Kidney (tissue), 22 donors: ENCODE results near the gene BCAN. TPM values are rescaled to one million over a fixed set of nuclear protein-coding genes. Genes with fewer than 3 reads are reported as not detected.

Experiments
- DNase-seq, 5 donors: peaks; one replicate each; pipeline ENCODE4 v3.0.0-alpha.2; 2013 to 2020
- FAIRE-seq: peaks from 2 replicates; lab custom pipeline; 2012; peaks lifted over from hg19 to GRCh38; lab: Jason Lieb, UNC
- H3K27ac ChIP-seq, 2 donors: one replicate each; pipeline ENCODE4 v1.7.0; 2013; ENCODE audit warnings: low read depth in 2 of 2, low read length in 2 of 2, inconsistent platforms in 1 of 2
- H3K27me3 ChIP-seq: one replicate; pipeline ENCODE4 v1.7.1; 2013; ENCODE audit warnings: low read length, inconsistent platforms; ENCODE audit not compliant: control insufficient read depth, insufficient read depth
- H3K36me3 ChIP-seq, 3 donors: one replicate each; pipeline versions ENCODE4 v1.7.0 to v1.7.1; 2013; ENCODE audit warnings: low read length in 3 of 3, control low read depth in 1 of 3, inconsistent platforms in 1 of 3; ENCODE audit not compliant: insufficient read depth in 3 of 3, control insufficient read depth in 2 of 3
- H3K4me1 ChIP-seq, 3 donors: one replicate each; pipeline versions ENCODE4 v1.7.0 to v1.7.1; 2013; ENCODE audit warnings: low read length in 3 of 3, inconsistent platforms in 1 of 3, low read depth in 1 of 3; ENCODE audit not compliant: control insufficient read depth in 2 of 3, insufficient read depth in 2 of 3
- H3K4me3 ChIP-seq, 3 donors: one replicate each; pipeline versions ENCODE4 v1.7.0 to v1.8.1; 2013; ENCODE audit warnings: low read length in 3 of 3, control low read depth in 1 of 3, inconsistent platforms in 1 of 3
- H3K9ac ChIP-seq, 3 donors: one replicate each; pipeline versions ENCODE4 v1.7.0 to v1.7.1; 2013; ENCODE audit warnings: low read length in 3 of 3, control low read depth in 1 of 3, inconsistent platforms in 1 of 3
- H3K9me3 ChIP-seq, 3 donors: one replicate each; pipeline versions ENCODE4 v1.7.0 to v1.7.1; 2013; ENCODE audit warnings: low read length in 3 of 3, control low read depth in 1 of 3, inconsistent platforms in 1 of 3; ENCODE audit not compliant: control insufficient read depth in 2 of 3, insufficient read depth in 1 of 3
- intact Hi-C: fragments of 100-400 bp; cut with DNase I; formaldehyde crosslinking; loops from one replicate; pipeline ENCODE4 v1.11.1; 2022
- long read RNA-seq, 10 donors: library from polyadenylated mRNA in 1 of 10; unstranded in 1 of 10; transcript quantifications; one replicate each; pipeline ENCODE4 v2.0.0 and lab custom pipeline, GENCODE V29; 2021 to 2026
- polyA plus RNA-seq: library from polyadenylated mRNA; stranded (reverse); fragments of 350-450 nt; fragmentation: Illumina TruSeq; extraction: RNeasy Lipid Tissue Mini Kit (QIAGEN cat#74804); gene quantifications from one replicate; pipeline ENCODE4 v1.2.3, GENCODE V29; 2014; ENCODE audit warnings: low read depth, low replicate concordance; ENCODE audit not compliant: insufficient read depth
- total RNA-seq: library from RNA; stranded (reverse); fragmentation: NEBNext Ultra II Directional; extraction: Animal tissue kit (Norgen Biotek cat#: 25700); gene quantifications from one replicate; pipeline ENCODE4 v1.2.1, GENCODE V29; 2021
- TF ChIP-seq, protein P1 (sequence below): IDR thresholded peaks from 3 replicates; pipeline ENCODE4 v1.5.1; 2012; ENCODE audit warnings: mild to moderate bottlenecking, moderate library complexity, borderline replicate concordance; ENCODE audit not compliant: insufficient read depth; ENCODE audit errors: extremely low read depth
- donor health status: control.
- donor health status: control.
- donor health status: control.
- donor health status: control.
- donor health status: control.
- donor health status: DM: yes; HTN: yes; CAD: no.
- donor health status: Normal renal cell carcinoma (clear cell type).

Gene BCAN, protein sequence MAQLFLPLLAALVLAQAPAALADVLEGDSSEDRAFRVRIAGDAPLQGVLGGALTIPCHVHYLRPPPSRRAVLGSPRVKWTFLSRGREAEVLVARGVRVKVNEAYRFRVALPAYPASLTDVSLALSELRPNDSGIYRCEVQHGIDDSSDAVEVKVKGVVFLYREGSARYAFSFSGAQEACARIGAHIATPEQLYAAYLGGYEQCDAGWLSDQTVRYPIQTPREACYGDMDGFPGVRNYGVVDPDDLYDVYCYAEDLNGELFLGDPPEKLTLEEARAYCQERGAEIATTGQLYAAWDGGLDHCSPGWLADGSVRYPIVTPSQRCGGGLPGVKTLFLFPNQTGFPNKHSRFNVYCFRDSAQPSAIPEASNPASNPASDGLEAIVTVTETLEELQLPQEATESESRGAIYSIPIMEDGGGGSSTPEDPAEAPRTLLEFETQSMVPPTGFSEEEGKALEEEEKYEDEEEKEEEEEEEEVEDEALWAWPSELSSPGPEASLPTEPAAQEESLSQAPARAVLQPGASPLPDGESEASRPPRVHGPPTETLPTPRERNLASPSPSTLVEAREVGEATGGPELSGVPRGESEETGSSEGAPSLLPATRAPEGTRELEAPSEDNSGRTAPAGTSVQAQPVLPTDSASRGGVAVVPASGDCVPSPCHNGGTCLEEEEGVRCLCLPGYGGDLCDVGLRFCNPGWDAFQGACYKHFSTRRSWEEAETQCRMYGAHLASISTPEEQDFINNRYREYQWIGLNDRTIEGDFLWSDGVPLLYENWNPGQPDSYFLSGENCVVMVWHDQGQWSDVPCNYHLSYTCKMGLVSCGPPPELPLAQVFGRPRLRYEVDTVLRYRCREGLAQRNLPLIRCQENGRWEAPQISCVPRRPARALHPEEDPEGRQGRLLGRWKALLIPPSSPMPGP
- total RNA-seq: 0.19 TPM
- 0.45 TPM for polyA plus RNA-seq
- long read RNA-seq, donor 1, partial matches to known transcripts: 64 of 142 reads
- long read RNA-seq, donor 1, other reads (novel, unspliced or antisense): 78 of 142 reads
- long read RNA-seq, donor 2: 0 reads
- long read RNA-seq, donor 3: 0 reads
- long read RNA-seq, donor 4: 0 reads
- long read RNA-seq, donor 5: 0 reads
- long read RNA-seq, donor 6: 0 reads
- long read RNA-seq, donor 7: 0 reads
- long read RNA-seq, donor 8: 0 reads
- long read RNA-seq, donor 9: 0 reads
- long read RNA-seq, donor 10: 0 reads

GRCh38 chr1:156641761-156642264 is at the start of gene BCAN:
TSS of gene BCAN (plus strand) at chr1:156642117. CDS start at chr1:156646055, 3,938 bp downstream.
- intact Hi-C loops: no loop called here
- no peak for FAIRE-seq
- TF ChIP-seq, protein P1, sequence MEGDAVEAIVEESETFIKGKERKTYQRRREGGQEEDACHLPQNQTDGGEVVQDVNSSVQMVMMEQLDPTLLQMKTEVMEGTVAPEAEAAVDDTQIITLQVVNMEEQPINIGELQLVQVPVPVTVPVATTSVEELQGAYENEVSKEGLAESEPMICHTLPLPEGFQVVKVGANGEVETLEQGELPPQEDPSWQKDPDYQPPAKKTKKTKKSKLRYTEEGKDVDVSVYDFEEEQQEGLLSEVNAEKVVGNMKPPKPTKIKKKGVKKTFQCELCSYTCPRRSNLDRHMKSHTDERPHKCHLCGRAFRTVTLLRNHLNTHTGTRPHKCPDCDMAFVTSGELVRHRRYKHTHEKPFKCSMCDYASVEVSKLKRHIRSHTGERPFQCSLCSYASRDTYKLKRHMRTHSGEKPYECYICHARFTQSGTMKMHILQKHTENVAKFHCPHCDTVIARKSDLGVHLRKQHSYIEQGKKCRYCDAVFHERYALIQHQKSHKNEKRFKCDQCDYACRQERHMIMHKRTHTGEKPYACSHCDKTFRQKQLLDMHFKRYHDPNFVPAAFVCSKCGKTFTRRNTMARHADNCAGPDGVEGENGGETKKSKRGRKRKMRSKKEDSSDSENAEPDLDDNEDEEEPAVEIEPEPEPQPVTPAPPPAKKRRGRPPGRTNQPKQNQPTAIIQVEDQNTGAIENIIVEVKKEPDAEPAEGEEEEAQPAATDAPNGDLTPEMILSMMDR: no peak
- Histone ChIP-seq H3K9me3 (no peaks in the 10 kb centered on the region), H3K36me3 (no peaks in the 10 kb centered on the region), H3K27ac (no peak within 1 kb of the TSS), H3K9ac (no peak within 1 kb of the TSS), H3K27me3 (peaks cover 27% of the 10 kb centered on the region), H3K4me1 (peaks cover 0 to 5% (median 0%) of the 10 kb centered on the region in 3 donors), H3K4me3 (no peak within 1 kb of the TSS)
- peak in 4 of 5 donors; percentile 54 to 76 (median 63) for DNase-seq

GRCh38 chr1:156592158-156592909 is 49.6 kb upstream of the BCAN start:
- Histone ChIP-seq H3K9ac (peak overlapping the region; percentile 31 to 84 (median 68)), H3K4me1 (peaks cover 0 to 11% (median 5%) of the 10 kb centered on the region in 3 donors), H3K4me3 (peak overlapping the region; percentile 58 to 97 (median 61)), H3K27ac (peak overlapping the region; percentile 66 to 87), H3K36me3 (peaks cover 8 to 16% (median 14%) of the 10 kb centered on the region in 3 donors), H3K27me3 (no peaks in the 10 kb centered on the region), H3K9me3 (no peaks in the 10 kb centered on the region)
- no peak for FAIRE-seq
- intact Hi-C loops: no loop called here
- no peak for DNase-seq
- TF ChIP-seq, protein P1: no peak
